HCT116 (cell line): ENCODE measurements around the gene PTP4A2. TPM values are rescaled to one million over a fixed set of nuclear protein-coding genes. Genes with fewer than 3 reads are reported as not detected.

ENCODE experiments used
- ATAC-seq: fragments of 200-7000 bp; cut with Tn5 transposase; 2 replicates; pipeline ENCODE4 v1.9.1; 2020; ENCODE audit warnings: mild to moderate bottlenecking, moderate library complexity
- BruUV-seq: library from RNA; stranded (reverse); fragments of 400-500 nt; replicated peaks from 2 replicates; lab custom pipeline; 2021; lab: Mats Ljungman, UMichigan
- CTCF ChIA-PET: fragments of 300-600 bp; sonication (Branson Sonifier 250); formaldehyde crosslinking; loops from one replicate; lab custom pipeline; 2021; ENCODE audit warnings: antibody characterized with exemption; lab: Charles Lee
- POLR2A ChIA-PET: fragments of 300-600, 350-600 bp; sonication (Branson Sonifier 250); formaldehyde crosslinking; loops from one replicate; lab custom pipeline; 2021; ENCODE audit warnings: antibody characterized with exemption; lab: Charles Lee
- RAD21 ChIA-PET, 2 experiments: fragments of 300-600 bp; sonication (Branson Sonifier 250); formaldehyde crosslinking; loops; one replicate each; lab custom pipeline; 2023; ENCODE audit warnings: low total read pairs in 2 of 2; ENCODE audit not compliant: uncharacterized antibody in 2 of 2, unreplicated experiment in 2 of 2, low non-redundant PET in 1 of 2; lab: Charles Lee
- DNase-seq: peaks from one replicate; pipeline ENCODE4 v3.0.0-alpha.2; 2010; ENCODE audit warnings: low read depth, low spot score
- H2AFZ ChIP-seq: fragments of 200-600 bp; shearing (Covaris generic), sonication (generic); 2 replicates; pipeline ENCODE4 v1.6.1; 2017; ENCODE audit warnings: low read depth, mixed run types, mixed read lengths, antibody characterized with exemption, low read length; ENCODE audit not compliant: poor library complexity, severe bottlenecking
- H3K27ac ChIP-seq: 2 replicates; pipeline ENCODE4 v1.5.1; 2012; ENCODE audit warnings: low read depth, low read length
- H3K27me3 ChIP-seq: fragments of 200-600 bp; sonication (generic); 2 replicates; pipeline ENCODE4 v1.6.1; 2016; ENCODE audit warnings: mixed run types, low read length, mixed read lengths; ENCODE audit not compliant: insufficient read depth
- H3K36me3 ChIP-seq, 2 experiments: fragments of 200-500 bp in 1 of 2; fragments of 200-600 bp in 1 of 2; sonication (Bioruptor generic) in 1 of 2; sonication (generic) in 1 of 2; 2 replicates each; pipeline versions ENCODE4 v1.5.1 to v1.6.1; 2014 to 2016; ENCODE audit warnings: low read length in 2 of 2, inconsistent platforms in 1 of 2, mixed read lengths in 1 of 2, mixed run types in 1 of 2; ENCODE audit not compliant: insufficient read depth in 2 of 2, control insufficient read depth in 1 of 2
- H3K4me1 ChIP-seq, 2 experiments: fragments of 200-600 bp in 1 of 2; sonication (generic) in 1 of 2; 2 replicates each; pipeline versions ENCODE4 v1.5.1 to v1.6.1; 2012 to 2017; ENCODE audit warnings: low read length in 2 of 2, inconsistent platforms in 1 of 2, mild to moderate bottlenecking in 1 of 2, mixed read lengths in 1 of 2, mixed run types in 1 of 2, moderate library complexity in 1 of 2; ENCODE audit not compliant: insufficient read depth in 2 of 2, control insufficient read depth in 1 of 2
- H3K4me2 ChIP-seq: fragments of 200-600 bp; sonication (generic); 2 replicates; pipeline ENCODE4 v1.6.1; 2017; ENCODE audit warnings: mixed run types, low read length, mixed read lengths
- H3K4me3 ChIP-seq, 2 experiments: fragments of 200-600 bp in 1 of 2; sonication (generic) in 1 of 2; replicated peaks in 1 of 2; 2 replicates each; pipeline ENCODE4 v1.5.1; 2011 to 2016; ENCODE audit warnings: low read length in 2 of 2, control low read depth in 1 of 2, low read depth in 1 of 2, mild to moderate bottlenecking in 1 of 2, mixed read lengths in 1 of 2, mixed run types in 1 of 2
- H3K79me2 ChIP-seq: fragments of 200-600 bp; sonication (generic); 2 replicates; pipeline ENCODE4 v1.6.1; 2017; ENCODE audit warnings: mild to moderate bottlenecking, mixed run types, low read length, moderate library complexity, mixed read lengths; ENCODE audit not compliant: insufficient read depth
- H3K9ac ChIP-seq: fragments of 200-600 bp; sonication (generic); 2 replicates; pipeline ENCODE4 v1.6.1; 2016; ENCODE audit warnings: low read length, mixed read lengths
- H3K9me2 ChIP-seq: fragments of 200-600 bp; sonication (generic), shearing (Covaris generic); 2 replicates; pipeline ENCODE4 v1.6.1; 2017; ENCODE audit warnings: mixed run types, mild to moderate bottlenecking, moderate library complexity; ENCODE audit not compliant: insufficient read depth
- H3K9me3 ChIP-seq, 2 experiments: fragments of 200-500 bp in 1 of 2; fragments of 200-600 bp in 1 of 2; sonication (Bioruptor generic) in 1 of 2; sonication (generic) in 1 of 2; 2 replicates each; pipeline ENCODE4 v1.6.1; 2014 to 2017; ENCODE audit warnings: low read length in 2 of 2, mixed read lengths in 2 of 2, inconsistent platforms in 1 of 2, low read depth in 1 of 2, mild to moderate bottlenecking in 1 of 2, mixed run types in 1 of 2, moderate library complexity in 1 of 2; ENCODE audit not compliant: control insufficient read depth in 1 of 2, insufficient read depth in 1 of 2
- H4K20me1 ChIP-seq: fragments of 200-600 bp; sonication (generic), shearing (Covaris generic); 2 replicates; pipeline ENCODE4 v1.6.1; 2017; ENCODE audit warnings: mixed run types, mild to moderate bottlenecking, moderate library complexity; ENCODE audit not compliant: insufficient read depth
- ELF1 ChIP-seq: IDR thresholded peaks from 2 replicates; pipeline ENCODE4 v1.6.1; 2012; ENCODE audit warnings: low read depth, borderline replicate concordance
- EZH2 ChIP-seq: fragments of 200-600 bp; sonication (generic); IDR thresholded peaks from 2 replicates; pipeline ENCODE4 v1.6.1; 2017; ENCODE audit warnings: antibody characterized with exemption, mixed run types
- EZH2phosphoT487 ChIP-seq: fragments of 200-600 bp; IDR thresholded peaks from 2 replicates; pipeline ENCODE4 v1.6.1; 2018; ENCODE audit warnings: antibody characterized with exemption, borderline replicate concordance
- JUND ChIP-seq: IDR thresholded peaks from 2 replicates; pipeline ENCODE4 v1.6.1; 2012
- POLR2AphosphoS5 ChIP-seq: IDR thresholded peaks from 2 replicates; pipeline ENCODE4 v1.6.1; 2011; ENCODE audit warnings: mild to moderate bottlenecking, low read depth, low read length, moderate library complexity
- SIN3A ChIP-seq: IDR thresholded peaks from 2 replicates; pipeline ENCODE4 v1.6.1; 2012; ENCODE audit warnings: low read depth
- TCF7L2 ChIP-seq: IDR thresholded peaks from 2 replicates; pipeline ENCODE4 v1.7.0; 2011; ENCODE audit warnings: borderline replicate concordance, inconsistent platforms; ENCODE audit not compliant: insufficient read depth, insufficient read length; ENCODE audit errors: extremely low read depth
- ZNF274 ChIP-seq: fragments of 200-500 bp; sonication (Bioruptor generic); IDR thresholded peaks from 2 replicates; pipeline ENCODE4 v1.6.1; 2014; ENCODE audit warnings: mild to moderate bottlenecking, low read depth, low read length, inconsistent platforms
- intact Hi-C: fragments of 100-400 bp; cut with micrococcal nuclease; formaldehyde crosslinking; loops from 2 replicates; pipeline ENCODE4 v1.10.0; 2022
- total RNA-seq: library from RNA; stranded (reverse); gene quantifications from one replicate; pipeline ENCODE4 v1.2.1, GENCODE V29; 2021; ENCODE audit not compliant: unreplicated experiment
- TF ChIP-seq, protein P1 (sequence below), 3 experiments: fragments of 200-600 bp in 1 of 3; sonication (generic) in 1 of 3; IDR thresholded peaks in 2 of 3; conservative IDR thresholded peaks in 1 of 3; 2 replicates each; pipeline ENCODE4 v1.5.1; 2012 to 2017; ENCODE audit warnings: low read depth in 2 of 3, low read length in 2 of 3, antibody characterized with exemption in 1 of 3, borderline replicate concordance in 1 of 3, control low read depth in 1 of 3, mild to moderate bottlenecking in 1 of 3, mixed read lengths in 1 of 3, mixed run types in 1 of 3, moderate library complexity in 1 of 3; ENCODE audit not compliant: insufficient read depth in 1 of 3
- TF ChIP-seq, protein P2 (sequence below): IDR thresholded peaks from 2 replicates; pipeline ENCODE4 v1.6.1; 2012

PTP4A2 gene
- total RNA-seq, 1 experiment from 2014 or later, result 267 TPM

DNA sequence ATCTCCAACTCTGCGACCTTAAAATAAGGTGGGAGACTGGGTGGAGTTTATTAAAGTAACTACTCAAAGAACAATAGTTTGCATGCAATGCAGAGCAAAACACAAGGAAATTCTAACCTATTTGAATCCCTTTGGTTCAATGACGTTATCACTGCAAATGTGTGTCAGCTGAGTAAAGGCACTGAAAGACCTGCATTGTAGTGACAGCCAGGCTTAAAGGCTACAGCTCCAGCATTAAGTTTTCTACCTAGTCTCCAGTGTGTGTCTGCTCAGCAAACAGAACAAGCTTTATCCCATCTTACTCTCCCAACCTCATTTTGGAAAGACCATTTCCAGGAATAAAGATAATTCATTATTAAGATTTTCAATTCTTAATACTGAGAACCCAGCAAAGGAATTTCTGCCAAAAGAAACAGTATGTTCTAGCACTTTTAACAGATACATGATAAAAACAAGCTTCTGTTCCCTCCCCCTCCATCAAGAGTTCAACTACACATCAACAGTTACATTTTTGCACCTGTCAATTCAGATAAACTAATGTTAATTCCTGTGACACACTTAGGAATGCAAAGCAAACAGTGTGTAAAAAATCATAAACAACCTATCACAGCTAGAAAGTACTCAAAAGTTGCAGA lies 14.2 kb downstream of the PTP4A2 start:
- H3K79me2 ChIP-seq, result peaks cover 99% of the 10 kb centered on the region
- TF ChIP-seq, protein P1, sequence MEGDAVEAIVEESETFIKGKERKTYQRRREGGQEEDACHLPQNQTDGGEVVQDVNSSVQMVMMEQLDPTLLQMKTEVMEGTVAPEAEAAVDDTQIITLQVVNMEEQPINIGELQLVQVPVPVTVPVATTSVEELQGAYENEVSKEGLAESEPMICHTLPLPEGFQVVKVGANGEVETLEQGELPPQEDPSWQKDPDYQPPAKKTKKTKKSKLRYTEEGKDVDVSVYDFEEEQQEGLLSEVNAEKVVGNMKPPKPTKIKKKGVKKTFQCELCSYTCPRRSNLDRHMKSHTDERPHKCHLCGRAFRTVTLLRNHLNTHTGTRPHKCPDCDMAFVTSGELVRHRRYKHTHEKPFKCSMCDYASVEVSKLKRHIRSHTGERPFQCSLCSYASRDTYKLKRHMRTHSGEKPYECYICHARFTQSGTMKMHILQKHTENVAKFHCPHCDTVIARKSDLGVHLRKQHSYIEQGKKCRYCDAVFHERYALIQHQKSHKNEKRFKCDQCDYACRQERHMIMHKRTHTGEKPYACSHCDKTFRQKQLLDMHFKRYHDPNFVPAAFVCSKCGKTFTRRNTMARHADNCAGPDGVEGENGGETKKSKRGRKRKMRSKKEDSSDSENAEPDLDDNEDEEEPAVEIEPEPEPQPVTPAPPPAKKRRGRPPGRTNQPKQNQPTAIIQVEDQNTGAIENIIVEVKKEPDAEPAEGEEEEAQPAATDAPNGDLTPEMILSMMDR (IDR thresholded peaks at IDR 0.05 in 2 of 3, conservative IDR thresholded peaks at IDR 0.05 in 1 of 3; ENCODE audit: borderline replicate concordance in 1 of 3, insufficient read depth in 1 of 3, low read depth in 2 of 3, low read length in 2 of 3), result no peak
- no peak for TF ChIP-seq ELF1
- TF ChIP-seq POLR2AphosphoS5, result no peak
- no peak for TF ChIP-seq SIN3A
- no peak for TF ChIP-seq EZH2
- TF ChIP-seq JUND, result no peak
- TF ChIP-seq EZH2phosphoT487, result no peak
- no peak for TF ChIP-seq TCF7L2
- TF ChIP-seq, protein P2, sequence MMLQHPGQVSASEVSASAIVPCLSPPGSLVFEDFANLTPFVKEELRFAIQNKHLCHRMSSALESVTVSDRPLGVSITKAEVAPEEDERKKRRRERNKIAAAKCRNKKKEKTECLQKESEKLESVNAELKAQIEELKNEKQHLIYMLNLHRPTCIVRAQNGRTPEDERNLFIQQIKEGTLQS, result no peak
- no peak for TF ChIP-seq ZNF274
- peak overlapping the region; percentile 27; the same call in 1 of the 2 replicates for H3K4me2 ChIP-seq
- DNase-seq (no peak), ATAC-seq (no peak)
- H3K27ac ChIP-seq, result no peak overlapping the region; the same call in 1 of the 2 replicates
- no peaks in the 10 kb centered on the region for H3K27me3 ChIP-seq
- no peak overlapping the region for H3K4me3 ChIP-seq
- RAD21 ChIA-PET, result no interaction called here
- H3K4me1 ChIP-seq, result peaks cover 47 to 67% of the 10 kb centered on the region in 2 experiments
- H4K20me1 ChIP-seq, result peaks cover 37% of the 10 kb centered on the region
- no peak overlapping the region for H3K9ac ChIP-seq
- no peaks in the 10 kb centered on the region for H3K9me2 ChIP-seq
- intact Hi-C loops, result loop anchor here (5.0 kb wide), 1 partner anchor 38 kb away; no protein-coding TSS in a partner anchor
- H2AFZ ChIP-seq, result no peak overlapping the region
- H3K36me3 ChIP-seq, result peaks cover 0 to 7% of the 10 kb centered on the region in 2 experiments; a peak in 1 of 4 replicates
- no peaks in the 10 kb centered on the region for H3K9me3 ChIP-seq
- POLR2A ChIA-PET, result no interaction called here
- no TSS peak for BruUV-seq
- CTCF ChIA-PET, result no interaction called here
